Astrocyte of the hippocampus (primary cell): ENCODE results near the gene TGFB2.

ENCODE experiments used
- DNase-seq: peaks from one replicate; pipeline ENCODE4 v3.0.0; 2011; ENCODE audit warnings: low read depth, low spot score

Gene TGFB2

GRCh38 chr1:218332416-218332815, 12.7 kb upstream of the TGFB2 start:
- no peak for DNase-seq

DNA sequence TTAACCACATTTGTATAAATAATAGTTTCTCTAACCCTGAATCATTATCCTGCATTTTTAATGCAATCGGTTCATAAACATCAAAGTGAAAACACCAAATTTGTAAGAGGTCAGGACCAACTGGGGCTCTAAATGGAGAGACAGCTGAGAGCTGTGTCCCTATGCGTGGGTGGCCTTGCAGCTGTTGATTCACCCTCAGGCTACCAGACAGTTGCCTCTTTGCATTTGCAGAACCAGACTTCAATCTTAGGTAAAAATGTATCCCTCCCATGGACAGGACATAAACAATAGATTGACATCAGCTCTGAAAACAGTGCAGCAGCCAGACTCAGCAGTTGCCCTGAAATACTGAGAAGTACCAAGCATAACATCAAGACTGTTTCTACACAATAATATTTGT, 8.8 kb upstream of the TGFB2 start:
- no peak for DNase-seq

- peak; percentile 67 for DNase-seq
These were observed 5.8 kb upstream of the TGFB2 start for GRCh38 chr1:218339267-218339831.

GRCh38 chr1:218341325-218341724, 3.8 kb upstream of the TGFB2 start:
- no peak for DNase-seq

DNA sequence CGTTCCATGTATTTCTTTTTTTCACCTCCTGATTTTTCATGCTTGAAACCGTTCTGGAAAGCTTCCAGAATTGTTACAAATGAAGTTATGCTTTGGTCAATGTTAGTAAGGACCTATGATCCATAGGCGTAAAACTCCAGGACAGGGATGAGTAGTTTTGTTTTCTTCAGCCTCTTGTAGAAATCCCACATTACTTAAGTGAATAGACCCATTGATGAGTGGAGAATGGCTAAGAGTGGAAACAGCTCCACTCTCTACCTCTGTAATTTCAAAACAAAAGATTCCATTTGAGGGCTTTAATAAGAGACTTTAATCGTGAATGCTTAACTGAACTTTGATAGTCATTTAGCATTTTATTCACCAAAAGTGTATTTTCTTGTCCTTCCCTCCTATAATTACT, 3.0 kb upstream of the TGFB2 start:
- DNase-seq: no peak

- peak; percentile 88 for DNase-seq
These were observed 696 bp downstream of the TGFB2 start for GRCh38 chr1:218345673-218346390.

GRCh38 chr1:218346391-218347204, 1.5 kb downstream of the TGFB2 start:
- peak; percentile 69 for DNase-seq

GRCh38 chr1:218347336-218347722, 2.2 kb downstream of the TGFB2 start:
- peak; percentile 76 for DNase-seq

- DNase-seq: peak; percentile 87
These were observed 2.8 kb downstream of the TGFB2 start for GRCh38 chr1:218347723-218348627.

DNA sequence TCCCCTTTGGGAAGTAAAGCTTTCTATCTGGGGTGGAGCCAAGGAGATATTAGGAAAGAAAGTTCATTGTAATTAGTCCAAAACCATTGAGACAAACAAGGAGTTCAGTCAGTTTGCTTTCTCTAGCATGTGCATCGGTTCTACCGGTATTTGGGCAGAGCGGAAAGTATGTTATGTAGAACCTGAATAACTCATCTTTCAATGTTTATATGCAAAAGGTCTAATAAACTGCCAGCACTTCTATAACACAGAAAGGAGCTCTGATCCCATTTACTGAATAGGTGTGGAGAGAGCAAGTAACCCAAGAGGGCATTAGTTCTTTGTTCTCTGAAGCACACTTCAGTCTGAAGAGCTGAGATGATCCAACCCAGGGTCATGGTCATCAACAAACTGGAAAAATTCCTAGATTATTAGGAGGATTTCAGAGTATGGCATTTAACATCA, 3.5 kb downstream of the TGFB2 start:
- DNase-seq: peak; percentile 57

DNA sequence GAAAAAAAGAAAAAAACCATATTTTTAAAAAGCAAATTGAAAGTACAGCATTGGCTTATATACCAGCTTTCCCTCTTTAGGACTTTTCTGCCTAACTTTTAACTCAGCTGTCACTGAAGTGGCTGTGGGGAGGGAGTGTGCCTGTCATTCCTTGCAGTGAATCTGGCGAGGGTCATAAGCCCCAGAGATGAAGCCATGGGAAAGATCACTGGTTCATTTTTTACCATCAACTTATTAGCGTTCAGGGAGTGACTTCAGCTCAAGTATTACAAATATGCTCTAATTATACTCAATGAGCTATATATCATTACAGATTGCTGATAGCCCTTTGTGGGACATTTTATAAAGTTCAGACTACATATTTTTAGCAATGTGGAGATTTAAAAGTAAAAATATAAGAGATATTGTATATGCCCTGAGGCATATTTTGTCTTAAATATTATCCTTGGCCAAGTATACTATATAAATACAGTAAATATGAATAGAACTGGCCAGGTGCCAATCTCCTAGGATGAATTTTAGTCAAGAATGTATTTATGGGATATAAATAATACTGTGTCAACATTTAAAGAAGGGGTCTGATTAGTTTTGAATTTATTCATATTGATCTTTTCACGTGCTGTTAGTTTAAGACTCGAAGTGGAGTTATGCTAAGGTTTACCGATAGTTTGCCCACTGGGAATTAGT, 4.4 kb downstream of the TGFB2 start:
- DNase-seq: peak; percentile 52

GRCh38 chr1:218350035-218350525, 4.9 kb downstream of the TGFB2 start:
- no peak for DNase-seq

- peak; percentile 73 for DNase-seq
These were observed 5.7 kb downstream of the TGFB2 start for GRCh38 chr1:218350801-218351266.

GRCh38 chr1:218351391-218352074, 6.4 kb downstream of the TGFB2 start:
- peak; percentile 69 for DNase-seq

DNA sequence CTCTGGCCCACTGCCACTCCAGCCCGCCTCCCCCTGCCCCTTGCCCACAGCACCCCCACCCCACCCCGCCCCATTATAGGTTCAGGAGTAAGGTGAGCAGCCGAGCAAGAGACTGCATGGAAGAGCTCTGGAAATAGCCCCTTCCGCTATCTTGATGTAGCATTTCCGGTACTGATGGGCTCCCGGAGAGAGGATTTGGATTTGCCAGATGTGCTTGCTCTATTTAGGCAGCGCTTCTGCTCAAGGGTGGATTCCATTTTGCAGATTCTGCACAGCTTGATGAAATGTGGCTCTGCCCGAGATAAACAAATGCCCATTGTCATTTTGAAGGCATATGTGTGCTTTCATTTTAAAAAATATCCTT, 6.9 kb downstream of the TGFB2 start:
- no peak for DNase-seq

DNA sequence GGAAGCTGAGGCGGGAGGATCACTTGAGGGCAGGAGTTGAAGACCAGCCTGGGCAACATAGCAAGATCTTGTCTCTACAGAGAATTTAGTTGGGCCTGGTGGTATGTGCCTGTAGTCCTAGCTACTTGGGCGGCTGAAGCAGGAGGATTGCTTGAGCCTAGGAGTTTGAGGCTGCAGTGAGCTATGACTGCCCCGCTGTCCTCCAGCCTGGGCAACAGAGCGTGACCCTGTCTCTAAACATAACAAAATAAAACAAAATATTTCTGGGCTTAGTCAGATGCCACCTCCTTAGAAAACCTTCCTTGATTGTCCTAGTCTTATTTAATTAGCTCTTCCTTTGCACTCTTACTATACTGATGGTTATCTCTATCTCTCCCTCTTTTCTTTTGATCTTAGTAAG, 8.5 kb downstream of the TGFB2 start:
- no peak for DNase-seq

DNA sequence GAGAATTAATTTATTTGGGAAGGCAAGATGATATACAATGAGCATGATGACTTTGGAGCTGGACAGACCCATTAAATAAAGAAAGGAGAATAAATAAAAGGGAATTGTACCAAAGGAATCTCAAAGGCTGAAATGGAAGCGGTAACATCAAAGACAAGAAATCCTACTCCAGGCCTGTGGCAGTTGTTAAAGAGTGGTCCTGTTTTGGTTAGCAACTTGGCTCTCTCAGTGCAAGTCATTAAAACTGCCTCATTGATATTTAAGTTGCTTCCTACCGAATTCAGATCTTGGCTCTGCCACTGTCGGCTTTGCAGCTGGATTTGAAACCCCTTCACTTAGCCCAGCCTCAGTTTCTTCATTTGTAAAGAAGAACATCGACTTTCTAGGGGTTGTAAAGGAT, 10.1 kb downstream of the TGFB2 start:
- peak; percentile 60 for DNase-seq

DNA sequence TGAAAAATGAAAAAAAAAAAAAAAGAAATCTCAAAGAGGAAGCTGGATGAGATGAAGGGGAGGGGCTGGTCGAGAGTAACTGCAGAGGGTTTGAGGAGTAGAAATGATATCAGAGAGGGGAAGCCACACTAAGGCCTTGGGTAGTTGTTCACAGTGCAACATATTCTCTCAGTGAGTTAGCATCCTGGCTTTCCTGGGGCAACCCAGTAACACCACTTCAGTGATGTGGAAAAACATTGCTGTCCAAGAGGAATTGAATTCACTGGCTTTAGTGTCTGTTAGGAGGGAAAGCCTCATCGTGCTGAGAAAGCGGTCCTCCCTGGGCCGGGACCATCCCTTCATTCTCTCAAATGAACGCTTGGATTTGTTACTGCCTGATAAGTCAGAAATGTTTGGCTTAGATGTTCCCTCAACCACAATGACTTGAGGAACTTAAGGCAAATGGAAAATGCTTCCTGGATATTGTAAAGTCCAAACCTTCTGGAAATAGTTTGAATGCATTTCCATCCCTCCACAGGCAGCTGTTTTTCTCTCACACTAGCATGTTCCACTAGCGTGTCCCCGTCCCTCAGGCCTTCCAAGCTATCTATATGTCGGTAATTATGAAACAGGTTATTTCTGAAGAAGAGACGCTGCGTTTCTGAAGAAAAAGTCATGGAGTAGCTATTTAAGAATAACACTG, 12.2 kb downstream of the TGFB2 start:
- DNase-seq: peak; percentile 1

GRCh38 chr1:218357893-218358232, 12.7 kb downstream of the TGFB2 start:
- DNase-seq: no peak
